ENCODE results near the gene WDR5B.

GRCh38 chr3:122415104-122415744, 638 bp downstream of the WDR5B start:
- TF ChIP-seq CTCF (IDR thresholded peaks at IDR 0.05) (no peak), POLR2A (IDR thresholded peaks at IDR 0.05) (no peak)

Measured in lower leg skin (tissue), 3 donors.